Measurements from ENCODE around the gene SIK2. TPM values are rescaled to one million over a fixed set of nuclear protein-coding genes. Genes with fewer than 3 reads are reported as not detected.

The SIK2 gene
- total RNA-seq, 1 donor from 2014 or later, result 16.3 TPM

GRCh38 chr11:111663820-111664219 is 61.6 kb downstream of the SIK2 start:
- Histone ChIP-seq H3K27ac (replicated peaks) (peak overlapping the region; percentile 12), H3K9me3 (replicated peaks) (no peaks in the 10 kb centered on the region), H3K36me3 (no peaks in the 10 kb centered on the region), H3K4me1 (peaks cover 50% of the 10 kb centered on the region), H3K27me3 (ENCODE audit: low read depth) (no peaks in the 10 kb centered on the region), H3K4me3 (no peak overlapping the region)
- intact Hi-C loops (cut with micrococcal nuclease), result no loop called here
- TF ChIP-seq CTCF (IDR thresholded peaks at IDR 0.05; ENCODE audit: borderline replicate concordance), result no peak
- peak; percentile 51 for DNase-seq

- intact Hi-C loops (cut with micrococcal nuclease), result no loop called here
- Histone ChIP-seq H3K27ac (replicated peaks) (no peak overlapping the region), H3K36me3 (no peaks in the 10 kb centered on the region), H3K27me3 (ENCODE audit: low read depth) (no peaks in the 10 kb centered on the region), H3K4me3 (no peak overlapping the region), H3K9me3 (replicated peaks) (no peaks in the 10 kb centered on the region), H3K4me1 (peaks cover 32% of the 10 kb centered on the region)
- no peak for TF ChIP-seq CTCF (IDR thresholded peaks at IDR 0.05; ENCODE audit: borderline replicate concordance)
- DNase-seq, result no peak
Measured at GRCh38 chr11:111665777-111666176, 63.5 kb downstream of the SIK2 start.

GRCh38 chr11:111668980-111669379 is 66.7 kb downstream of the SIK2 start:
- no peak for DNase-seq
- H3K27ac ChIP-seq (replicated peaks), result no peak overlapping the region
- intact Hi-C loops (cut with micrococcal nuclease), result no loop called here
- H3K27me3 ChIP-seq (ENCODE audit: low read depth), result no peaks in the 10 kb centered on the region
- TF ChIP-seq CTCF (IDR thresholded peaks at IDR 0.05; ENCODE audit: borderline replicate concordance), result no peak
- H3K4me1 ChIP-seq, result peaks cover 8% of the 10 kb centered on the region
- peaks cover 14% of the 10 kb centered on the region for H3K36me3 ChIP-seq
- no peak overlapping the region for H3K4me3 ChIP-seq
- no peaks in the 10 kb centered on the region for H3K9me3 ChIP-seq (replicated peaks)

- H3K36me3 ChIP-seq, result peaks cover 31% of the 10 kb centered on the region
- no peaks in the 10 kb centered on the region for H3K27me3 ChIP-seq (ENCODE audit: low read depth)
Measured at GRCh38 chr11:111671383-111671782, 69.1 kb downstream of the SIK2 start.

GRCh38 chr11:111672949-111673348 is 70.7 kb downstream of the SIK2 start:
- H3K27me3 ChIP-seq (ENCODE audit: low read depth), result no peaks in the 10 kb centered on the region
- intact Hi-C loops (cut with micrococcal nuclease), result no loop called here
- H3K4me3 ChIP-seq, result no peak overlapping the region
- H3K4me1 ChIP-seq, result peaks cover 21% of the 10 kb centered on the region
- H3K36me3 ChIP-seq, result peaks cover 31% of the 10 kb centered on the region
- H3K27ac ChIP-seq (replicated peaks), result no peak overlapping the region
- H3K9me3 ChIP-seq (replicated peaks), result no peaks in the 10 kb centered on the region
- TF ChIP-seq CTCF (IDR thresholded peaks at IDR 0.05; ENCODE audit: borderline replicate concordance), result no peak
- DNase-seq, result no peak

More at GRCh38 chr11:111671383-111671782, 69.1 kb downstream of the SIK2 start:
- DNase-seq, result no peak
- Histone ChIP-seq H3K27ac (replicated peaks) (no peak overlapping the region), H3K9me3 (replicated peaks) (no peaks in the 10 kb centered on the region), H3K4me3 (no peak overlapping the region), H3K4me1 (peaks cover 6% of the 10 kb centered on the region)
- no peak for TF ChIP-seq CTCF (IDR thresholded peaks at IDR 0.05; ENCODE audit: borderline replicate concordance)
- intact Hi-C loops (cut with micrococcal nuclease), result no loop called here

- no peaks in the 10 kb centered on the region for H3K27me3 ChIP-seq (ENCODE audit: low read depth)
- DNase-seq, result no peak
- no peak for TF ChIP-seq CTCF (IDR thresholded peaks at IDR 0.05; ENCODE audit: borderline replicate concordance)
- H3K36me3 ChIP-seq, result peaks cover 31% of the 10 kb centered on the region
- H3K4me3 ChIP-seq, result no peak overlapping the region
- H3K9me3 ChIP-seq (replicated peaks), result no peaks in the 10 kb centered on the region
- H3K4me1 ChIP-seq, result peaks cover 24% of the 10 kb centered on the region
- no peak overlapping the region for H3K27ac ChIP-seq (replicated peaks)
- intact Hi-C loops (cut with micrococcal nuclease), result no loop called here
Measured at GRCh38 chr11:111674941-111675340, 72.7 kb downstream of the SIK2 start.
